HepG2 (cell line): ENCODE results near the gene MBLAC1. TPM values are rescaled to one million over a fixed set of nuclear protein-coding genes. Genes with fewer than 3 reads are reported as not detected.

Experiments
- BORCS8-MEF2B ChIP-seq: sonication (generic); formaldehyde crosslinking; IDR thresholded peaks from 2 replicates; pipeline ENCODE4 v1.8.0; 2022; ENCODE audit warnings: mild to moderate bottlenecking, missing genetic modification reagents
- CHD4 ChIP-seq: fragments of 200-600 bp; sonication (generic); IDR thresholded peaks from 2 replicates; pipeline ENCODE4 v1.7.0; 2017; ENCODE audit warnings: mild to moderate bottlenecking, low read length, borderline replicate concordance
- DDIT3 ChIP-seq: sonication (generic); formaldehyde crosslinking; IDR thresholded peaks from 2 replicates; pipeline ENCODE4 v1.4.0; 2020; ENCODE audit warnings: mild to moderate bottlenecking, missing genetic modification reagents
- GATA4 ChIP-seq: sonication (generic); IDR thresholded peaks from 2 replicates; pipeline ENCODE4 v1.6.1; 2016; ENCODE audit warnings: antibody characterized with exemption, low read depth, borderline replicate concordance
- HNF4A ChIP-seq: sonication (generic); formaldehyde crosslinking; IDR thresholded peaks from 2 replicates; pipeline ENCODE4 v1.4.0; 2020; ENCODE audit warnings: missing genetic modification reagents
- JUND ChIP-seq: sonication (generic); formaldehyde crosslinking; IDR thresholded peaks from 2 replicates; pipeline ENCODE4 v1.8.0; 2022; ENCODE audit warnings: mild to moderate bottlenecking, missing genetic modification reagents
- KDM1A ChIP-seq: IDR thresholded peaks from 2 replicates; pipeline ENCODE4 v1.6.1; 2016; ENCODE audit warnings: missing compliant biosample characterization
- KDM5A ChIP-seq: fragments of 200-600 bp; sonication (generic); IDR thresholded peaks from 2 replicates; pipeline ENCODE4 v1.7.0; 2018; ENCODE audit warnings: antibody characterized with exemption, mild to moderate bottlenecking, low read length, borderline replicate concordance
- MIER2 ChIP-seq: IDR thresholded peaks from 2 replicates; pipeline ENCODE4 v1.6.1; 2016; ENCODE audit warnings: missing biosample characterization, missing genetic modification reagents
- MYNN ChIP-seq: sonication (generic); formaldehyde crosslinking; IDR thresholded peaks from 2 replicates; pipeline ENCODE4 v1.4.0; 2020; ENCODE audit warnings: mild to moderate bottlenecking, low read depth, missing genetic modification reagents
- NFE2L2 ChIP-seq: fragments of 150-350 bp; IDR thresholded peaks from 2 replicates; pipeline ENCODE4 v1.6.1; 2014; ENCODE audit warnings: low read length
- REXO4 ChIP-seq: sonication (generic); formaldehyde crosslinking; IDR thresholded peaks from 2 replicates; pipeline ENCODE4 v1.8.0; 2022; ENCODE audit warnings: missing genetic modification reagents, mild to moderate bottlenecking, borderline replicate concordance
- RORA ChIP-seq: sonication (generic); formaldehyde crosslinking; IDR thresholded peaks from 2 replicates; pipeline ENCODE4 v1.5.0; 2020; ENCODE audit warnings: mild to moderate bottlenecking, missing genetic modification reagents, moderate library complexity
- TCF7L2 ChIP-seq: IDR thresholded peaks from 2 replicates; pipeline ENCODE4 v1.6.1; 2011; ENCODE audit warnings: mild to moderate bottlenecking, low read depth, low read length, moderate library complexity
- TOPORS ChIP-seq: sonication (generic); formaldehyde crosslinking; IDR thresholded peaks from 2 replicates; pipeline ENCODE4 v1.8.0; 2023; ENCODE audit warnings: mild to moderate bottlenecking, missing genetic modification reagents
- U2AF2 ChIP-seq: fragments of 200-400 bp; formaldehyde crosslinking; IDR thresholded peaks from 2 replicates; pipeline ENCODE4 v1.6.1; 2017; ENCODE audit warnings: low read depth, mild to moderate bottlenecking, low read length
- ZBTB38 ChIP-seq: sonication (generic); formaldehyde crosslinking; IDR thresholded peaks from 2 replicates; pipeline ENCODE4 v1.5.1; 2020; ENCODE audit warnings: mild to moderate bottlenecking, missing genetic modification reagents
- ZEB1 ChIP-seq: IDR thresholded peaks from 2 replicates; pipeline ENCODE4 v1.6.1; 2012; ENCODE audit warnings: mild to moderate bottlenecking, low read depth, inconsistent platforms; ENCODE audit not compliant: insufficient replicate concordance
- ZFP82 ChIP-seq: sonication (generic); formaldehyde crosslinking; IDR thresholded peaks from 2 replicates; pipeline ENCODE4 v1.5.1; 2020; ENCODE audit warnings: mild to moderate bottlenecking, missing genetic modification reagents, borderline replicate concordance
- ZKSCAN1 ChIP-seq: fragments of 150-350 bp; IDR thresholded peaks from 2 replicates; pipeline ENCODE4 v1.6.1; 2014; ENCODE audit warnings: low read length
- ZNF121 ChIP-seq: sonication (generic); formaldehyde crosslinking; IDR thresholded peaks from 2 replicates; pipeline ENCODE4 v1.5.0; 2020; ENCODE audit warnings: mild to moderate bottlenecking, missing genetic modification reagents
- ZNF17 ChIP-seq: sonication (generic); formaldehyde crosslinking; IDR thresholded peaks from 2 replicates; pipeline ENCODE4 v1.5.0; 2020; ENCODE audit warnings: mild to moderate bottlenecking, missing genetic modification reagents
- ZNF550 ChIP-seq: sonication (generic); formaldehyde crosslinking; IDR thresholded peaks from 2 replicates; pipeline ENCODE4 v1.4.0; 2020; ENCODE audit warnings: mild to moderate bottlenecking, missing genetic modification reagents, borderline replicate concordance
- ZNF567 ChIP-seq: sonication (generic); formaldehyde crosslinking; IDR thresholded peaks from 2 replicates; pipeline ENCODE4 v1.8.1; 2023; ENCODE audit warnings: mild to moderate bottlenecking, missing genetic modification reagents, borderline replicate concordance
- ZNF713 ChIP-seq: sonication (generic); formaldehyde crosslinking; IDR thresholded peaks from 2 replicates; pipeline ENCODE4 v1.4.0; 2020; ENCODE audit warnings: mild to moderate bottlenecking, missing genetic modification reagents
- ZNF770 ChIP-seq: sonication (generic); formaldehyde crosslinking; IDR thresholded peaks from 2 replicates; pipeline ENCODE4 v1.5.0; 2020; ENCODE audit warnings: mild to moderate bottlenecking, missing genetic modification reagents
- ZNF784 ChIP-seq: sonication (generic); formaldehyde crosslinking; IDR thresholded peaks from 2 replicates; pipeline ENCODE4 v1.5.1; 2020; ENCODE audit warnings: missing genetic modification reagents, mild to moderate bottlenecking, borderline replicate concordance
- polyA plus RNA-seq, 8 experiments: library from polyadenylated mRNA; depleted of rRNA in 3 of 8; stranded (reverse) in 7 of 8; unstranded in 1 of 8; fragments of >200 nt; fragmentation: Illumina TruSeq in 4 of 8; extraction: Trizol in 4 of 8; gene quantifications; 2 replicates each; pipeline versions ENCODE4 v1.2.1 to v1.2.3, GENCODE V29; 2011 to 2016; ENCODE audit warnings: low read depth in 4 of 8, missing spikeins in 1 of 8, mixed read lengths in 1 of 8; ENCODE audit not compliant: insufficient read depth in 1 of 8
- total RNA-seq, 5 experiments: library from RNA; depleted of rRNA; stranded (reverse); fragments of >200 nt; fragmentation: Illumina TruSeq; extraction: Trizol; gene quantifications; 2 replicates each; pipeline ENCODE4 v1.2.3, GENCODE V29; 2016; ENCODE audit warnings: low read depth in 1 of 5

The MBLAC1 gene
- total and polyA plus RNA-seq, 2 of the 13 experiments (the other 11 are each of a cell fraction or from before 2014, with no cell fraction given), result 0.79 to 2.1 TPM

- TF ChIP-seq U2AF2, result no peak
- no peak; the same call in 1 of the 2 replicates for TF ChIP-seq ZNF770 (CRISPR knock-in tag)
- 0 out of 2 replicates have a peak, but pooled peaks have one; percentile 52 for TF ChIP-seq ZNF713 (CRISPR knock-in tag)
- no peak for TF ChIP-seq MIER2 (CRISPR knock-in tag)
- TF ChIP-seq NFE2L2, result no peak
- no peak for TF ChIP-seq ZNF784 (CRISPR knock-in tag)
- no peak for TF ChIP-seq ZKSCAN1
- no peak for TF ChIP-seq MYNN (CRISPR knock-in tag)
- 0 out of 2 replicates have a peak, but pooled peaks have one; percentile 66 for TF ChIP-seq ZFP82 (CRISPR knock-in tag)
- TF ChIP-seq GATA4, result no peak
- TF ChIP-seq ZEB1, result no peak
- no peak for TF ChIP-seq ZNF121 (CRISPR knock-in tag)
- TF ChIP-seq ZBTB38 (CRISPR knock-in tag), result peak; percentile 12; the same call in 1 of the 2 replicates
- TF ChIP-seq RORA (CRISPR knock-in tag), result no peak
- 0 out of 2 replicates have a peak, but pooled peaks have one; percentile 29 for TF ChIP-seq JUND (CRISPR knock-in tag)
- TF ChIP-seq ZNF17 (CRISPR knock-in tag), result no peak
- no peak for TF ChIP-seq TCF7L2
- no peak for TF ChIP-seq ZNF550 (CRISPR knock-in tag)
- TF ChIP-seq REXO4, result no peak
- TF ChIP-seq ZNF567 (CRISPR knock-in tag), result 0 out of 2 replicates have a peak, but pooled peaks have one; percentile 47
- no peak for TF ChIP-seq KDM1A
- TF ChIP-seq KDM5A, result peak; percentile 66
- no peak for TF ChIP-seq DDIT3 (CRISPR knock-in tag)
- TF ChIP-seq TOPORS (CRISPR knock-in tag), result peak; percentile 70; the same call in 1 of the 2 replicates
- peak; percentile 88 for TF ChIP-seq BORCS8-MEF2B (CRISPR knock-in tag)
- TF ChIP-seq CHD4, result no peak
- peak; percentile 27; the same call in 1 of the 2 replicates for TF ChIP-seq HNF4A (CRISPR knock-in tag)
These were observed 25.5 kb upstream of the MBLAC1 start, which contains the start of the genes AP4M1 and MCM7 (continued) for GRCh38 chr7:100101016-100101862.
